PC-9 (cell line): Measurements from ENCODE around the gene SUFU.

ENCODE experiments used
- CTCF ChIP-seq: fragments of 200-600 bp; sonication (generic); conservative IDR thresholded peaks from 2 replicates; pipeline ENCODE4 v1.6.1; 2017; ENCODE audit warnings: mixed run types, antibody characterized with exemption, mild to moderate bottlenecking, moderate library complexity
- EZH2 ChIP-seq: fragments of 200-600 bp; sonication (generic); IDR thresholded peaks from 2 replicates; pipeline ENCODE4 v1.8.0; 2017; ENCODE audit warnings: antibody characterized with exemption, low read depth

GRCh38 chr10:102616066-102616770, 112.4 kb downstream of the SUFU start:
- TF ChIP-seq CTCF: no peak
- no peak for TF ChIP-seq EZH2
